ENCODE data around the gene MAP3K15.

DNA sequence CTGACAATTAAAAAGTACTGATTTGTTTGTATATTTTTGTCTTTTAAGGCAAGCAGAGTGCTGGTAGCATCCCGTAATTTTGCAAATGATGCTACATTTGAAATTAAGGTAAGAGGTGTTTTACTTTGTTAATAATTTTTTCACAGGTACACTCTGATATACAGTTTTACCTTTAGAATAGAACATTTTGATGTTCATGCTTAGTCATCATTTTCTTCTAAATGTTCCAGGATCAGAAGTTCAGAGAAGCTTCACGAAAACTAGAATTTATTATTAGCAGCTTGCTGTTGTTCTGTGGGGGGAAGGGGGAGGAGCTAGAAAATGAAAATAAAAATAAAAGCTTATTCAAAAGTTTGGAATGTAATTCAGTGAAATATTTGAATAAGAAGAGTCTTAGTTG lies 166.0 kb downstream of the MAP3K15 start:
- TF ChIP-seq, protein P1, sequence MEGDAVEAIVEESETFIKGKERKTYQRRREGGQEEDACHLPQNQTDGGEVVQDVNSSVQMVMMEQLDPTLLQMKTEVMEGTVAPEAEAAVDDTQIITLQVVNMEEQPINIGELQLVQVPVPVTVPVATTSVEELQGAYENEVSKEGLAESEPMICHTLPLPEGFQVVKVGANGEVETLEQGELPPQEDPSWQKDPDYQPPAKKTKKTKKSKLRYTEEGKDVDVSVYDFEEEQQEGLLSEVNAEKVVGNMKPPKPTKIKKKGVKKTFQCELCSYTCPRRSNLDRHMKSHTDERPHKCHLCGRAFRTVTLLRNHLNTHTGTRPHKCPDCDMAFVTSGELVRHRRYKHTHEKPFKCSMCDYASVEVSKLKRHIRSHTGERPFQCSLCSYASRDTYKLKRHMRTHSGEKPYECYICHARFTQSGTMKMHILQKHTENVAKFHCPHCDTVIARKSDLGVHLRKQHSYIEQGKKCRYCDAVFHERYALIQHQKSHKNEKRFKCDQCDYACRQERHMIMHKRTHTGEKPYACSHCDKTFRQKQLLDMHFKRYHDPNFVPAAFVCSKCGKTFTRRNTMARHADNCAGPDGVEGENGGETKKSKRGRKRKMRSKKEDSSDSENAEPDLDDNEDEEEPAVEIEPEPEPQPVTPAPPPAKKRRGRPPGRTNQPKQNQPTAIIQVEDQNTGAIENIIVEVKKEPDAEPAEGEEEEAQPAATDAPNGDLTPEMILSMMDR (IDR thresholded peaks at IDR 0.05): no peak
- TF ChIP-seq POLR2A (IDR thresholded peaks at IDR 0.05): no peak

Measured in body of pancreas (tissue), 4 donors.